Measurements from ENCODE around the gene MAP3K4.

MAP3K4 gene, protein sequence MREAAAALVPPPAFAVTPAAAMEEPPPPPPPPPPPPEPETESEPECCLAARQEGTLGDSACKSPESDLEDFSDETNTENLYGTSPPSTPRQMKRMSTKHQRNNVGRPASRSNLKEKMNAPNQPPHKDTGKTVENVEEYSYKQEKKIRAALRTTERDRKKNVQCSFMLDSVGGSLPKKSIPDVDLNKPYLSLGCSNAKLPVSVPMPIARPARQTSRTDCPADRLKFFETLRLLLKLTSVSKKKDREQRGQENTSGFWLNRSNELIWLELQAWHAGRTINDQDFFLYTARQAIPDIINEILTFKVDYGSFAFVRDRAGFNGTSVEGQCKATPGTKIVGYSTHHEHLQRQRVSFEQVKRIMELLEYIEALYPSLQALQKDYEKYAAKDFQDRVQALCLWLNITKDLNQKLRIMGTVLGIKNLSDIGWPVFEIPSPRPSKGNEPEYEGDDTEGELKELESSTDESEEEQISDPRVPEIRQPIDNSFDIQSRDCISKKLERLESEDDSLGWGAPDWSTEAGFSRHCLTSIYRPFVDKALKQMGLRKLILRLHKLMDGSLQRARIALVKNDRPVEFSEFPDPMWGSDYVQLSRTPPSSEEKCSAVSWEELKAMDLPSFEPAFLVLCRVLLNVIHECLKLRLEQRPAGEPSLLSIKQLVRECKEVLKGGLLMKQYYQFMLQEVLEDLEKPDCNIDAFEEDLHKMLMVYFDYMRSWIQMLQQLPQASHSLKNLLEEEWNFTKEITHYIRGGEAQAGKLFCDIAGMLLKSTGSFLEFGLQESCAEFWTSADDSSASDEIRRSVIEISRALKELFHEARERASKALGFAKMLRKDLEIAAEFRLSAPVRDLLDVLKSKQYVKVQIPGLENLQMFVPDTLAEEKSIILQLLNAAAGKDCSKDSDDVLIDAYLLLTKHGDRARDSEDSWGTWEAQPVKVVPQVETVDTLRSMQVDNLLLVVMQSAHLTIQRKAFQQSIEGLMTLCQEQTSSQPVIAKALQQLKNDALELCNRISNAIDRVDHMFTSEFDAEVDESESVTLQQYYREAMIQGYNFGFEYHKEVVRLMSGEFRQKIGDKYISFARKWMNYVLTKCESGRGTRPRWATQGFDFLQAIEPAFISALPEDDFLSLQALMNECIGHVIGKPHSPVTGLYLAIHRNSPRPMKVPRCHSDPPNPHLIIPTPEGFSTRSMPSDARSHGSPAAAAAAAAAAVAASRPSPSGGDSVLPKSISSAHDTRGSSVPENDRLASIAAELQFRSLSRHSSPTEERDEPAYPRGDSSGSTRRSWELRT (N-terminal part only)

DNA sequence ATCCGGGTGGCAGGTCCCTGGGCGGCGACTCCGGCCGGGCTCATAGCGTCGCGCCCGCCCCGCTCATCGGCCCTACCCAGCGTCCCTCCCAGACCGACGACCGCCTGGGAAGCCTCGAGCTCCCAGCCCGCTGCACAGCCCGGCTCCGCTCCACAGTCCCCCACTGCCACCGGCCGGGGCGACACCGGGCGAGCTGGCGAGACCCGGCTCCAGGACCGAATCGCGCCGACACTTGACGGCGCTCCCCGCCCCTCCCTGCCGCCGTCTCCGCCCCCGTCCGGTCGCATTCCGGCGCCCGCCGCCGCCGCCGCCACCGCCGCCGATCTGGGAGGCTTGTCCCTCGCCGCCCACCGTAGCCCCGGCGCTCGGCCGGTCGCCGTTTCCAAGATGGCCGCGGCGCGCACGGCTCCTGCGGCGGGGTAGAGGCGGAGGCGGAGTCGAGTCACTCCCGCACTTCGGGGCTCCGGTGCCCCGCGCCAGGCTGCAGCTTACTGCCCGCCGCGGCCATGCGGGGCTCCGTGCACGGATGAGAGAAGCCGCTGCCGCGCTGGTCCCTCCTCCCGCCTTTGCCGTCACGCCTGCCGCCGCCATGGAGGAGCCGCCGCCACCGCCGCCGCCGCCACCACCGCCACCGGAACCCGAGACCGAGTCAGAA, at the start of gene MAP3K4:
MAP3K4 (plus strand) TSS at position 364 of the 655 bp plus-strand sequence; CDS start at position 527, 163 bp downstream.
- TF ChIP-seq, protein P1, sequence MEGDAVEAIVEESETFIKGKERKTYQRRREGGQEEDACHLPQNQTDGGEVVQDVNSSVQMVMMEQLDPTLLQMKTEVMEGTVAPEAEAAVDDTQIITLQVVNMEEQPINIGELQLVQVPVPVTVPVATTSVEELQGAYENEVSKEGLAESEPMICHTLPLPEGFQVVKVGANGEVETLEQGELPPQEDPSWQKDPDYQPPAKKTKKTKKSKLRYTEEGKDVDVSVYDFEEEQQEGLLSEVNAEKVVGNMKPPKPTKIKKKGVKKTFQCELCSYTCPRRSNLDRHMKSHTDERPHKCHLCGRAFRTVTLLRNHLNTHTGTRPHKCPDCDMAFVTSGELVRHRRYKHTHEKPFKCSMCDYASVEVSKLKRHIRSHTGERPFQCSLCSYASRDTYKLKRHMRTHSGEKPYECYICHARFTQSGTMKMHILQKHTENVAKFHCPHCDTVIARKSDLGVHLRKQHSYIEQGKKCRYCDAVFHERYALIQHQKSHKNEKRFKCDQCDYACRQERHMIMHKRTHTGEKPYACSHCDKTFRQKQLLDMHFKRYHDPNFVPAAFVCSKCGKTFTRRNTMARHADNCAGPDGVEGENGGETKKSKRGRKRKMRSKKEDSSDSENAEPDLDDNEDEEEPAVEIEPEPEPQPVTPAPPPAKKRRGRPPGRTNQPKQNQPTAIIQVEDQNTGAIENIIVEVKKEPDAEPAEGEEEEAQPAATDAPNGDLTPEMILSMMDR (IDR thresholded peaks at IDR 0.05; ENCODE audit: insufficient read depth, low read depth, low read length, missing control alignments), result peak; percentile 2
- peak within 1 kb of the TSS; percentile 85 for H3K4me3 ChIP-seq (ENCODE audit: low read depth, low read length)
- DNase-seq (ENCODE audit: low read depth), result peak; percentile 93

DNA sequence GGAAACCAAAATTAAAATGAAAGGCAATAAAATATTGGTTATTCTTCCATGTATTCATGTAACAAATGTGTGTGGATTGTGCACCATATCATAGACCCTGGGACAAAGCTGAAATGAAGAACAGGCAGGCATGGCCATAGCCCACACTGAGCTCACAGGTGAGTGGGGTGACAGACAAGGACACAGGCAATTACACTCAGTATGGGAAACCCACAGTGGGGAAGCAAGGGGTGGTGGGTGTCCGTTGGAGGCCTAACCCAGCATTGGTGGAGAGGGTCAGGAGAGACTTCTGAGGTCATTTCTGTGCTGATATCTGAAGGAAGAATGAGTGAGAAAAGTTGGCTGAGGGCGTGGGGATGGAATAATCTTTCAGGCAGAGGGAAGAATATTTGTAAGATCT, 47.6 kb upstream of the MAP3K4 start:
- TF ChIP-seq, protein P1 (IDR thresholded peaks at IDR 0.05; ENCODE audit: insufficient read depth, low read depth, low read length, missing control alignments), result no peak
- no peak for DNase-seq (ENCODE audit: low read depth)
- H3K4me3 ChIP-seq (ENCODE audit: low read depth, low read length), result no peak overlapping the region

DNA sequence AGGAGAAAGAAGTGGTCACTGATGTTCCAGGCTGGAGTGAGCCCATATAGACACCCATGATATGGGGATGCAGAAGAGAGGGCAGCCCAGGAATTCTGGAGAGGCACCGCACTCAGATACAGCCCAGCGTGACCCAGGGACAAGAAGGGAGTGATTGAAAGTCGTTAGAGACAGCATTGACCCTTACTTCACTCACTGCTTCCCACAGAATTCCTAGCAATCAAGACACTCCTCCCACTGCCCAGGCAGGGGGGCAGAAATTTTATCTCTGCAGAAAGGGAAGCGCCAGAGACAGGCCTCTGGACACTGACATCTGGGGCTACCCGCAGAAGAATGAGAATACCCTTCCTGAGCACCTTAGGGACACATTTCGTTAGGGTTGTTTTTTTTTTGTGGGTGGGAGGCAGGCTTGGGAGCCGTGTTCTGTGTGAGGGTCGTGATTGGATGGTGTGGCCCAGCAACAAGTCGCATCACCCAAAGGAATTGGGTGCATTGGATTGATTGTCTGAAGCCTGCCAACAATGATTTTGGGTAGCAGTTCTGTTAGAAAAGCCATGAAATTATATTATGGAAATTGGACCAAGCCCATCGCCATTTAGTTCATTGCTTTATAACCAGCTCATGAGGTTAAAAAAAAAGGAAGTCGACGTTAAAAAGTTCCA, 45.9 kb upstream of the MAP3K4 start:
- DNase-seq (ENCODE audit: low read depth), result no peak
- TF ChIP-seq, protein P1 (IDR thresholded peaks at IDR 0.05; ENCODE audit: insufficient read depth, low read depth, low read length, missing control alignments), result no peak
- no peak overlapping the region for H3K4me3 ChIP-seq (ENCODE audit: low read depth, low read length)

DNA sequence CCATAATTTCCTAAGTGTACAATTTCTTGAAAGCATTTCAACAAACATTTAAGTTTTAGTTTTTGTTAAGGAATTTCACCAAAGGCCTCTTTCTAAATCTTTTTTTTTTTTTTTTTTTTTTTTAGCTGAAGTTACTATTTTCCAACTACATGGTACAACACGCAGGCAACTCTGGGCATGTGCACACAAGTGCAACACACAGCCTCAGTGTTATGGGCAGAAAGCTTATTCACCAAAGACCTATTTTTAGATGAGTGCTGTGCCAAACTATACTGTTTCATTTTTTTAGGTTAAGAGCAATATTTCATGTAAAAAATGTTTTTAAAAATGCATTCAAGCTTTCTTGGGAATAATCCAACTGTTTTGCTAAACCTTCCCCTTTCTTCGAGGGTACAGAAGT, 42.0 kb upstream of the MAP3K4 start:
- no peak overlapping the region for H3K4me3 ChIP-seq (ENCODE audit: low read depth, low read length)
- TF ChIP-seq, protein P1 (IDR thresholded peaks at IDR 0.05; ENCODE audit: insufficient read depth, low read depth, low read length, missing control alignments), result no peak
- no peak for DNase-seq (ENCODE audit: low read depth)

DNA sequence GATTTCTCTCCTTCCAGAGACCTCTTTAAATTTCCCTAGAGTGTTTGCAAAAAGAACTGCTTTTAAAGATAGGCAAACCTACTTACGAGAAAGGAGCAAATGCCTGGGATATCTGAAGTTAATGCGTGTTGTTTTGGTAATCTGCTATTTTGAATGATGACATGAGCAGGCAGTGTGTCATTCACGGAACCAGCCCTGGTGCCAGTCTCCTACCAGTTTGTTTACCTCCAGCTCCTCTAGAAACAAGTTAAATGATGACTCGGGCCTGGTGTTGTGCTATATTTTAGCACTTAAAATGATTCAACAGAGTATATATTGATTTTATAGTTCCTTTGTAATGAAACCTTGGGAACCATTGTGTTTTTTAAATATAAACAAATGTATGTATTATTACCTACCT, 41.1 kb upstream of the MAP3K4 start:
- DNase-seq (ENCODE audit: low read depth), result no peak
- no peak overlapping the region for H3K4me3 ChIP-seq (ENCODE audit: low read depth, low read length)
- TF ChIP-seq, protein P1 (IDR thresholded peaks at IDR 0.05; ENCODE audit: insufficient read depth, low read depth, low read length, missing control alignments), result no peak

All from GM12865 (cell line).